ENCODE measurements around the gene GLRX3.

DNA sequence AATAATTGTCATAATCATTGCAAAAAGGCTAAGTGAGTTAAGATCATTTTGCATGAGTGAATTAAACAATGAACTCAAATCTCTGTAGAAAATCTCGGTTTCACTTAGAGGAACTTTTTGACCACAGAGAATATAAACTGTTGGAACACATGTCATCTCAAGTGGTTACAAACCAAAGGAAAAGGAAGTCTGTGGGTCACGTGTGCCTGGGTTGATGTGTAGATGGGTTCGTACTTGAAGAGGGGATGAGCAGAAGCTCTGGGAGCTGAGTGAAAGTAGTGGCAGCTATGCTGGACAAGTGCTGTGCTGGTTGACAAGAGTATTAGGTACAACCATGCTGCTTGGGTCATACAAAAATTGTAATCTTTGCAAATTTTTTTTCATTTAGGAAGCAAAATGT lies 35.0 kb downstream of the GLRX3 start:
- TF ChIP-seq, protein P1, sequence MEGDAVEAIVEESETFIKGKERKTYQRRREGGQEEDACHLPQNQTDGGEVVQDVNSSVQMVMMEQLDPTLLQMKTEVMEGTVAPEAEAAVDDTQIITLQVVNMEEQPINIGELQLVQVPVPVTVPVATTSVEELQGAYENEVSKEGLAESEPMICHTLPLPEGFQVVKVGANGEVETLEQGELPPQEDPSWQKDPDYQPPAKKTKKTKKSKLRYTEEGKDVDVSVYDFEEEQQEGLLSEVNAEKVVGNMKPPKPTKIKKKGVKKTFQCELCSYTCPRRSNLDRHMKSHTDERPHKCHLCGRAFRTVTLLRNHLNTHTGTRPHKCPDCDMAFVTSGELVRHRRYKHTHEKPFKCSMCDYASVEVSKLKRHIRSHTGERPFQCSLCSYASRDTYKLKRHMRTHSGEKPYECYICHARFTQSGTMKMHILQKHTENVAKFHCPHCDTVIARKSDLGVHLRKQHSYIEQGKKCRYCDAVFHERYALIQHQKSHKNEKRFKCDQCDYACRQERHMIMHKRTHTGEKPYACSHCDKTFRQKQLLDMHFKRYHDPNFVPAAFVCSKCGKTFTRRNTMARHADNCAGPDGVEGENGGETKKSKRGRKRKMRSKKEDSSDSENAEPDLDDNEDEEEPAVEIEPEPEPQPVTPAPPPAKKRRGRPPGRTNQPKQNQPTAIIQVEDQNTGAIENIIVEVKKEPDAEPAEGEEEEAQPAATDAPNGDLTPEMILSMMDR (IDR thresholded peaks at IDR 0.05) = no peak
- TF ChIP-seq POLR2A (IDR thresholded peaks at IDR 0.05) = no peak
